ENCODE measurements around the gene KIF3A. TPM values are rescaled to one million over a fixed set of nuclear protein-coding genes. Genes with fewer than 3 reads are reported as not detected.

The KIF3A gene
- total and polyA plus RNA-seq, 4 donors: 0.58 to 1.2 (median 0.86) TPM

DNA sequence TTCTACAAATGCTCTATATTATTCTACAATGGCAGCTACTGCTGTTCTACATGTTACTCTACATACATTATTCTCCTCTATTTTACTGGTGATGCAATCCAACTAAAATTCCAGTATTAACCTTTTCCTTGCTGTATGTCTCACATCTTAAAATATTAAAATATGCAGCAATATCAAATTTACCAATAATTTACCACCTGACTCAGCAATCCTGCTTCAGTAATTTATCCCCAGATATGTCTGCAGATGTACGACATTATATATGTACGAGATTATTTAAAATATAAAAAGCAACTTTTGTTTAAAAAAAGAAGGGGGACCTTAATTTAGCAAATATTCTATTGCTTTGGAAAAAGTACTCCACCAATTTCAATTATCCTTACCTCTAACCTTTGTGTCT, 11.6 kb downstream of the KIF3A start:
- no peaks in the 10 kb centered on the region for H3K36me3 ChIP-seq (ENCODE audit: control insufficient read depth in 4 of 4, insufficient read depth in 3 of 4, low read depth in 1 of 4, low read length in 3 of 4)
- WGBS: 98% methylated on average over 2 of the region's 2 CpGs
- H3K9ac ChIP-seq (ENCODE audit: low read depth in 1 of 2, low read length in 2 of 2): no peak overlapping the region
- DNase-seq (ENCODE audit: low spot score): no peak
- no peak overlapping the region for H3K4me3 ChIP-seq (ENCODE audit: low read depth in 1 of 3, low read length in 3 of 3)
- H3K9me3 ChIP-seq (ENCODE audit: control insufficient read depth in 4 of 4, low read length in 3 of 4): no peaks in the 10 kb centered on the region
- no peak overlapping the region for H3K27ac ChIP-seq (ENCODE audit: low read depth in 1 of 2, low read length in 2 of 2)
- no peak for TF ChIP-seq RAD21 (IDR thresholded peaks at IDR 0.05)
- TF ChIP-seq CTCF (IDR thresholded peaks at IDR 0.05; ENCODE audit: low read depth, low read length, missing input control): no peak
- TF ChIP-seq JUND (IDR thresholded peaks at IDR 0.05): no peak
- TF ChIP-seq NR2F2 (IDR thresholded peaks at IDR 0.05): no peak
- no peak for TF ChIP-seq FOXA2 (IDR thresholded peaks at IDR 0.05)
- no peak for TF ChIP-seq GABPA (IDR thresholded peaks at IDR 0.05 in 1 of 2, conservative IDR thresholded peaks at IDR 0.05 in 1 of 2)
- TF ChIP-seq, protein P1, sequence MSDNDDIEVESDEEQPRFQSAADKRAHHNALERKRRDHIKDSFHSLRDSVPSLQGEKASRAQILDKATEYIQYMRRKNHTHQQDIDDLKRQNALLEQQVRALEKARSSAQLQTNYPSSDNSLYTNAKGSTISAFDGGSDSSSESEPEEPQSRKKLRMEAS (IDR thresholded peaks at IDR 0.05): no peak
- TF ChIP-seq REST (IDR thresholded peaks at IDR 0.05): no peak
- no peak for TF ChIP-seq EGR1 (IDR thresholded peaks at IDR 0.05; ENCODE audit: low read depth in 2 of 2)
- H3K4me1 ChIP-seq (ENCODE audit: control insufficient read depth in 4 of 4, insufficient read depth in 4 of 4, low read length in 3 of 4): no peaks in the 10 kb centered on the region
- H3K27me3 ChIP-seq (ENCODE audit: control insufficient read depth in 4 of 4, insufficient read depth in 4 of 4, low read length in 3 of 4): no peaks in the 10 kb centered on the region

DNA sequence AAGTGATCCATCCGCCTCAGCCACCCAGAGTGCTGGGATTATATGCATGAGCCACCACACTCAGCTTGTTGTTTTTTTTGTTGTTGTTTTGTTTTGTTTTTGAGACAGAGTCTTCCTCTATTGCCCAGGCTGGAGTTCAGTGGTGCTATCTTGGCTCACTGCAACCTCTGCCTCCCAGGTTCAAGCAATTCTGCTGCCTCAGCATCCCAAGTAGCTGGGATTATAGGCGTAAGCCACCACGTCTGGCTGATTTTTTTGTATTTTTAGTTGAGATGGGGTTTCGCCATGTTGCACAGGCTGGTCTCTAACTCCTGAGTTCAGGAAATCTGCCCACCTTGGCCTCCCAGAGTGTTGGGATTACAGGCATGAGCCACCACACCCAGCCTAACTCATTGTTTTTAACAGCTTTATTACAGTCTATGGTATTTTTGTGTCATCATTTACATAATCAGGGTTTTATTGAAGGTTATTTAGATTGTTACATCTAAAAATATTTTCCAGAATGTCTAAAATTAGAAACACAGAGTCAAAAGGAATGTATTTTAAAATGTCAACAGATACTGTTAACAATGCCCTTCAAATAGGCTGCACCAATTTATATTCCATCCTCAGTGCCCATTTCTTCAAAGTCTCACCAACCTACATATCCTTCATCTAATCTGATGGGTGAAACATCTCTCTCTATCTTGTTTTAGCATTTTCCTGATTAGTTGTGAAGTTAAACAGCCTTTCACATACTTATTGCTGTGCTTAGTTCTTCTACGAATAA, 18.6 kb downstream of the KIF3A start:
- Histone ChIP-seq H3K4me1 (ENCODE audit: control insufficient read depth in 4 of 4, insufficient read depth in 4 of 4, low read length in 3 of 4) (no peaks in the 10 kb centered on the region), H3K27me3 (ENCODE audit: control insufficient read depth in 4 of 4, insufficient read depth in 4 of 4, low read length in 3 of 4) (no peaks in the 10 kb centered on the region), H3K4me3 (ENCODE audit: low read depth in 1 of 3, low read length in 3 of 3) (no peak overlapping the region), H3K36me3 (ENCODE audit: control insufficient read depth in 4 of 4, insufficient read depth in 3 of 4, low read depth in 1 of 4, low read length in 3 of 4) (no peaks in the 10 kb centered on the region), H3K9me3 (ENCODE audit: control insufficient read depth in 4 of 4, low read length in 3 of 4) (no peaks in the 10 kb centered on the region), H3K27ac (ENCODE audit: low read depth in 1 of 2, low read length in 2 of 2) (no peak overlapping the region), H3K9ac (ENCODE audit: low read depth in 1 of 2, low read length in 2 of 2) (no peak overlapping the region)
- no peak for DNase-seq (ENCODE audit: low spot score)
- WGBS: 98% methylated on average over 5 of the region's 5 CpGs
- no peak for TF ChIP-seq JUND (IDR thresholded peaks at IDR 0.05)
- TF ChIP-seq, protein P2, sequence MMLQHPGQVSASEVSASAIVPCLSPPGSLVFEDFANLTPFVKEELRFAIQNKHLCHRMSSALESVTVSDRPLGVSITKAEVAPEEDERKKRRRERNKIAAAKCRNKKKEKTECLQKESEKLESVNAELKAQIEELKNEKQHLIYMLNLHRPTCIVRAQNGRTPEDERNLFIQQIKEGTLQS (IDR thresholded peaks at IDR 0.05): no peak
- TF ChIP-seq, protein P1 (IDR thresholded peaks at IDR 0.05): no peak
- no peak for TF ChIP-seq SP1 (IDR thresholded peaks at IDR 0.05)

Measured in liver (tissue), 9 donors.